Measurements from ENCODE around the gene PTGR3. TPM values are rescaled to one million over a fixed set of nuclear protein-coding genes. Genes with fewer than 3 reads are reported as not detected.
A peak's percentile ranks its signal among the peaks of the same experiment; 100 is the strongest.

The PTGR3 gene
- total RNA-seq, 1 experiment from 2014 or later: 13.8 TPM

GRCh38 chr18:75212751-75213090 lies 3.8 kb upstream of the PTGR3 start:
- H3K36me3 Mint-ChIP-seq: no peaks in the 10 kb centered on the region
- H3K9me3 Mint-ChIP-seq: no peaks in the 10 kb centered on the region
- POLR2A ChIA-PET: no interaction called here
- peaks cover 43% of the 10 kb centered on the region for H3K4me1 Mint-ChIP-seq
- no peak overlapping the region for H3K27ac Mint-ChIP-seq
- peak overlapping the region; percentile 58 for H3K4me3 Mint-ChIP-seq
- ATAC-seq (no peak), DNase-seq (ENCODE audit: low spot score) (no peak)
- CTCF ChIA-PET: no interaction called here
- TF ChIP-seq JUN (CRISPR knock-in tag; IDR thresholded peaks at IDR 0.05) (no peak), ATF1 (CRISPR knock-in tag; IDR thresholded peaks at IDR 0.05) (no peak)
- H3K27me3 Mint-ChIP-seq (ENCODE audit: low read depth): peaks cover 50% of the 10 kb centered on the region

GRCh38 chr18:75211953-75212750 lies 3.2 kb upstream of the PTGR3 start:
- TF ChIP-seq GRHL2 (CRISPR knock-in tag; IDR thresholded peaks at IDR 0.05; ENCODE audit: insufficient replicate concordance, severe bottlenecking) (no peak), ETV6 (CRISPR knock-in tag; IDR thresholded peaks at IDR 0.05) (0 out of 2 replicates have a peak, but pooled peaks have one; percentile 44), ZNF423 (CRISPR knock-in tag; IDR thresholded peaks at IDR 0.05) (peak; percentile 44; the same call in 1 of the 2 replicates)
- TF ChIP-seq, protein P1, sequence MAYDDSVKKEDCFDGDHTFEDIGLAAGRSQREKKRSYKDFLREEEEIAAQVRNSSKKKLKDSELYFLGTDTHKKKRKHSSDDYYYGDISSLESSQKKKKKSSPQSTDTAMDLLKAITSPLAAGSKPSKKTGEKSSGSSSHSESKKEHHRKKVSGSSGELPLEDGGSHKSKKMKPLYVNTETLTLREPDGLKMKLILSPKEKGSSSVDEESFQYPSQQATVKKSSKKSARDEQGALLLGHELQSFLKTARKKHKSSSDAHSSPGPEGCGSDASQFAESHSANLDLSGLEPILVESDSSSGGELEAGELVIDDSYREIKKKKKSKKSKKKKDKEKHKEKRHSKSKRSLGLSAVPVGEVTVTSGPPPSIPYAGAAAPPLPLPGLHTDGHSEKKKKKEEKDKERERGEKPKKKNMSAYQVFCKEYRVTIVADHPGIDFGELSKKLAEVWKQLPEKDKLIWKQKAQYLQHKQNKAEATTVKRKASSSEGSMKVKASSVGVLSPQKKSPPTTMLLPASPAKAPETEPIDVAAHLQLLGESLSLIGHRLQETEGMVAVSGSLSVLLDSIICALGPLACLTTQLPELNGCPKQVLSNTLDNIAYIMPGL (CRISPR knock-in tag; IDR thresholded peaks at IDR 0.05): 0 out of 2 replicates have a peak, but pooled peaks have one; percentile 33
- H3K27me3 Mint-ChIP-seq (ENCODE audit: low read depth): peaks cover 56% of the 10 kb centered on the region
- peak; percentile 13 for ATAC-seq
- no peaks in the 10 kb centered on the region for H3K9me3 Mint-ChIP-seq
- H3K36me3 Mint-ChIP-seq: no peaks in the 10 kb centered on the region
- no peak overlapping the region for H3K27ac Mint-ChIP-seq
- peak; percentile 63 for DNase-seq (ENCODE audit: low spot score)
- CTCF ChIA-PET: no interaction called here
- POLR2A ChIA-PET: no interaction called here
- peak overlapping the region; percentile 58 for H3K4me3 Mint-ChIP-seq
- H3K4me1 Mint-ChIP-seq: peaks cover 49% of the 10 kb centered on the region

- H3K36me3 Mint-ChIP-seq: no peaks in the 10 kb centered on the region
- H3K9me3 Mint-ChIP-seq: no peaks in the 10 kb centered on the region
- H3K27me3 Mint-ChIP-seq (ENCODE audit: low read depth): peaks cover 62% of the 10 kb centered on the region
- CTCF ChIA-PET: no interaction called here
- no peak for DNase-seq (ENCODE audit: low spot score)
- TF ChIP-seq FOXK1 (CRISPR knock-in tag; IDR thresholded peaks at IDR 0.05) (no peak), ETV6 (CRISPR knock-in tag; IDR thresholded peaks at IDR 0.05) (no peak), ATF1 (CRISPR knock-in tag; IDR thresholded peaks at IDR 0.05) (no peak), ESRRA (CRISPR knock-in tag; IDR thresholded peaks at IDR 0.05; ENCODE audit: borderline replicate concordance) (no peak), ZNF232 (CRISPR knock-in tag; IDR thresholded peaks at IDR 0.05) (no peak), AFF4 (CRISPR knock-in tag; IDR thresholded peaks at IDR 0.05; ENCODE audit: borderline replicate concordance) (no peak), JAZF1 (CRISPR knock-in tag; IDR thresholded peaks at IDR 0.05) (no peak), FOXJ3 (CRISPR knock-in tag; IDR thresholded peaks at IDR 0.05; ENCODE audit: borderline replicate concordance) (no peak), FOXP1 (CRISPR knock-in tag; IDR thresholded peaks at IDR 0.05; ENCODE audit: borderline replicate concordance) (no peak)
- TF ChIP-seq, protein P2, sequence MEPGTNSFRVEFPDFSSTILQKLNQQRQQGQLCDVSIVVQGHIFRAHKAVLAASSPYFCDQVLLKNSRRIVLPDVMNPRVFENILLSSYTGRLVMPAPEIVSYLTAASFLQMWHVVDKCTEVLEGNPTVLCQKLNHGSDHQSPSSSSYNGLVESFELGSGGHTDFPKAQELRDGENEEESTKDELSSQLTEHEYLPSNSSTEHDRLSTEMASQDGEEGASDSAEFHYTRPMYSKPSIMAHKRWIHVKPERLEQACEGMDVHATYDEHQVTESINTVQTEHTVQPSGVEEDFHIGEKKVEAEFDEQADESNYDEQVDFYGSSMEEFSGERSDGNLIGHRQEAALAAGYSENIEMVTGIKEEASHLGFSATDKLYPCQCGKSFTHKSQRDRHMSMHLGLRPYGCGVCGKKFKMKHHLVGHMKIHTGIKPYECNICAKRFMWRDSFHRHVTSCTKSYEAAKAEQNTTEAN (CRISPR knock-in tag; IDR thresholded peaks at IDR 0.05): no peak
- TF ChIP-seq, protein P3, sequence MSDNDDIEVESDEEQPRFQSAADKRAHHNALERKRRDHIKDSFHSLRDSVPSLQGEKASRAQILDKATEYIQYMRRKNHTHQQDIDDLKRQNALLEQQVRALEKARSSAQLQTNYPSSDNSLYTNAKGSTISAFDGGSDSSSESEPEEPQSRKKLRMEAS (CRISPR knock-in tag; IDR thresholded peaks at IDR 0.05): no peak
- TF ChIP-seq, protein P4, sequence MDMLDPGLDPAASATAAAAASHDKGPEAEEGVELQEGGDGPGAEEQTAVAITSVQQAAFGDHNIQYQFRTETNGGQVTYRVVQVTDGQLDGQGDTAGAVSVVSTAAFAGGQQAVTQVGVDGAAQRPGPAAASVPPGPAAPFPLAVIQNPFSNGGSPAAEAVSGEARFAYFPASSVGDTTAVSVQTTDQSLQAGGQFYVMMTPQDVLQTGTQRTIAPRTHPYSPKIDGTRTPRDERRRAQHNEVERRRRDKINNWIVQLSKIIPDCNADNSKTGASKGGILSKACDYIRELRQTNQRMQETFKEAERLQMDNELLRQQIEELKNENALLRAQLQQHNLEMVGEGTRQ (CRISPR knock-in tag; IDR thresholded peaks at IDR 0.05): no peak
- peaks cover 52% of the 10 kb centered on the region for H3K4me1 Mint-ChIP-seq
- H3K27ac Mint-ChIP-seq: no peak overlapping the region
- POLR2A ChIA-PET: no interaction called here
- ATAC-seq: no peak
- H3K4me3 Mint-ChIP-seq: no peak overlapping the region
Measured at GRCh38 chr18:75211626-75211952, 2.6 kb upstream of the PTGR3 start.

Measured in WTC11 (cell line).